Activated naive CD8-positive, alpha-beta T cell (primary cell): ENCODE data around the gene ITFG1.
"Not testable (repeated sequence)": the region's sequence is repeated elsewhere in the genome, so short reads cannot be mapped to it uniquely, and the experiment has no call there.

ENCODE experiments used
- H3K27ac Mint-ChIP-seq: one replicate; pipeline ENCODE4 v1.8.0; 2021; ENCODE audit warnings: mixed read lengths
- H3K27me3 Mint-ChIP-seq: one replicate; pipeline ENCODE4 v1.8.0; 2021; ENCODE audit warnings: mixed read lengths
- H3K36me3 Mint-ChIP-seq: one replicate; pipeline ENCODE4 v1.8.0; 2021; ENCODE audit warnings: mixed read lengths
- H3K4me1 Mint-ChIP-seq: one replicate; pipeline ENCODE4 v1.8.0; 2021; ENCODE audit warnings: low read depth, mixed read lengths
- H3K4me3 Mint-ChIP-seq: one replicate; pipeline ENCODE4 v1.8.0; 2021; ENCODE audit warnings: mild to moderate bottlenecking, mixed read lengths
- H3K9me3 Mint-ChIP-seq: one replicate; pipeline ENCODE4 v1.8.0; 2021; ENCODE audit warnings: low read depth, mixed read lengths

ITFG1 gene

DNA sequence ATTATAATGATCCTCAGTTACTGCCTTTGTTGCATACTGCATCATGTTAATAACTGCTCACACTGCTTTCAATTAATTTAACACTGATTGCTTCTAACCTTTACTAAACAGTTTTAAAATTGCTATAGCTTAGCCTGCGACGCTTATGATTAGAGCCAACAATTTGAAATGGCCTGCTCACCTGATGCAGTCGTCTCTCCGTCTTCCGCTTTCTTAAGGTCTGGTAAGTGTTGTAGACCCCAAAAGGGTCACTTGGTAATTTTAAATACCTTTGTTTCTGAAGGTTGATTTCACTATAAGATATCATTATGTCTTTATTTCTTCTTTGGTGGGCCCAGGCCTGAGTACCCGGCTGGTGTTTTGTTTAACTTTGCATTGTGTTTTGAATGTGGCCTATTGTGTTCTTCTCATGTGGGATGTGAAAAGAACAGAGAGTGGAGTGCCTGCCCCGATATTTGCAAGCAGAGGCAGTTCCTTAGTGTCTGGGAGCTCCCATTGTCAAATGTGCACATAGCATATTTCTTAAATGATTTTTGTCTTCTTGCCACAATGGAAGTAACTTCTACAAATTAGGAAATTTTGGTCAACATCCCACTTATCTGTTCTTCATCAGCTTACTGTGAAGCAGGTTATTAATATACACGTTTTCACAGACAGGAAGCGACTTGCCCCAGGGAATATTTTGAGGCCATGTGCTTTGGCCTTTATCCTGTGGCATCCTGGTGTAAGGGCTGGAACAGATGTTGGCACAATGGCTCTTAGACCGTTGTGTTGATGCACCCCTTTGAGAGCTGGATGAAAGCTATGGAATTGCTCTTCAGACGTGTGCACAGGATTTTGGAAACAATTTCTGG, 3.1 kb upstream of the ITFG1 start:
- no peaks in the 10 kb centered on the region for H3K27me3 Mint-ChIP-seq
- H3K36me3 Mint-ChIP-seq = peaks cover 2% of the 10 kb centered on the region
- H3K4me3 Mint-ChIP-seq = peak overlapping the region; percentile 7
- H3K4me1 Mint-ChIP-seq = peaks cover 72% of the 10 kb centered on the region
- H3K27ac Mint-ChIP-seq = peak overlapping the region; percentile 5
- no peaks in the 10 kb centered on the region for H3K9me3 Mint-ChIP-seq

DNA sequence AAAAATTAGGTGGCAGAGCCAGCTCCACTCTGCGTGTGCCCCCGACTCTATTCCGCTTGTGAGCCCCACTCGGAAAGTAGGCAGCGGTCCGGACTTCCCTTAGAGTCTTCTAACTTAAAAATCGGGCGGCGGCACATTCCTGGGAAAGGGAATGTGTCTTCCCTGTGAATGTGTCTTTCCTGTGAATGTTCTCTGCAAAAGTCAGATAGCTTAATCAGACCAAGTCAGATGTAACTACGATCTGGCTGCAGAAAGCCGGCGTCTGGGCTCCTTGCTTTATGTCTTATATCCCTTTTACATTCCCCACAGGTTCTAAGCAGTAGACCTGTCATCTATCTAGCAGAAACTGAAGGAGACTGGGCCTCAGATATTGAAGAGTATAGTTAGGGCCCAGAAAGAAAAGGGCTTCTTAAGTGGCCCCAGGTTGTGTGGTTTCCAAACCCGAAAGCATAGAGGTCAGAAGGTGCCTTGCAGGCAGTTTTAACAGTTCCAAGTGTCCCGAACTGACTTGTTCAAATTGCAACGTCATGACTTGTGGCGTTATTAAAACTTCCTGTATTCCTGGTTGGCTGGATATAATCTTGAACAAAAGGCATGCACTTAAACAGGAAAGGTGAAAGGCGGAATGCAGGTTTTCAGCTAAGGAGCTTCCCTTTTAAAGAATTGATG, 869 bp upstream of the ITFG1 start:
- peaks cover 6% of the 10 kb centered on the region for H3K36me3 Mint-ChIP-seq
- H3K9me3 Mint-ChIP-seq = no peaks in the 10 kb centered on the region
- peaks cover 74% of the 10 kb centered on the region for H3K4me1 Mint-ChIP-seq
- peak overlapping the region; percentile 99 for H3K4me3 Mint-ChIP-seq
- H3K27ac Mint-ChIP-seq = peak overlapping the region; percentile 93
- no peaks in the 10 kb centered on the region for H3K27me3 Mint-ChIP-seq

DNA sequence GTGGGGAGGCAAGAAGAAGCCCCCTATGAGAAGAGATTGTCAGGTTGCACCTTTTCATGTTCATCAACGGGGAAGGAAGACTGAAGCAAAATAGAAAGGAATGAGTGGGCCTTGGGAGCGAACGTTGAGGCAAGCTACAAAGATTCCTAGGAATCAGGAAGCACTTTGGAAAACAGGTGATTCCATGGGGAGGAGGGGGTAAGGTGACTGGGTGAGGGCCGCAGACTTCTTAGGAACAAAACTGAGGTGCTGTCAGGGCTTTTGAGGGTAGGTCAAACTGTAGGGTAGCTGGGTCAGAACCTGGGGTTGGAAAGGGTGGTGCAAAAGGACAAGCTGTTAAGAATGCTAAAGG, 528 bp downstream of the ITFG1 start:
- peak overlapping the region; percentile 99 for H3K4me3 Mint-ChIP-seq
- no peaks in the 10 kb centered on the region for H3K9me3 Mint-ChIP-seq
- H3K4me1 Mint-ChIP-seq = peaks cover 64% of the 10 kb centered on the region
- peak overlapping the region; percentile 99 for H3K27ac Mint-ChIP-seq
- peaks cover 9% of the 10 kb centered on the region for H3K36me3 Mint-ChIP-seq
- no peaks in the 10 kb centered on the region for H3K27me3 Mint-ChIP-seq

DNA sequence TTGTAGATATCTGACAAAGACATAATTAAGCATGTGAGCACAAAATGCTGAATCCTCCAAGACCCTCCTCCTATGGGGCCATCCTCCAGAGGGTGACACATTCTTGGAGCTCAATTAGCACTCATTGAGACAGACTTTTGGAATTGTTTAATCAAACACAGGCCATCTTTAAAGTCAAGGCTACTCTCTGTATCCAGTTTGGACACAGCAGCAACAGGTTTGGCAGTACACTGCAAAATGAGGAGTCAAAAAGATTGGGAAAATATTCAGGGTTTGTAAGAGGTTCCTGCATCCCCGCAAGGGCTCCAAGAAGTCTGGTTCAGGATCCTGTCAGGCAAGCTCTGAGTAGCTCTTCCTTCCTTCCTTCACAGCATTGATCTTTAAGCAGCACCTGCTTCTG, 1.3 kb downstream of the ITFG1 start:
- Mint-ChIP-seq H3K9me3 (no peaks in the 10 kb centered on the region), H3K36me3 (peaks cover 9% of the 10 kb centered on the region), H3K27ac (peak overlapping the region; percentile 99), H3K27me3 (no peaks in the 10 kb centered on the region), H3K4me1 (peaks cover 61% of the 10 kb centered on the region), H3K4me3 (peak overlapping the region; percentile 99)

DNA sequence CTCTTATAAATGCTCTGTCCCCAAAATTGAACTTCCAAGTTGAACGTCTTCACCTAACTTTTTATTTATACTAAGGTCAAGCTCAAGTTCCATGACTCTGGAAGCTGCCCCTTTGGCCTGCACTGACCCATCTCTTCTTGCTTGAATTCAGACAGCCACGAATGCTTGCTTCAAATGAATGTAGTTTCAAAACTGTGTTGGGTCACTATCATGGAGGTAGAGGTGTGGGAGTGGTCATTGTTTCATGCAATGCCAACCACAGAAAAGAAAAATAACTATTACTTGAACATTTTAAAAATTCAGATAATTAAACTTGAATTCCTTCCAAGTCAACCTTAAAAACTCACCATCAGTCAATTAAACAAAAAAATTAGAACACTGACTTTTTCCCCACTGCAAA, 2.5 kb downstream of the ITFG1 start:
- no peaks in the 10 kb centered on the region for H3K27me3 Mint-ChIP-seq
- peaks cover 56% of the 10 kb centered on the region for H3K4me1 Mint-ChIP-seq
- peaks cover 18% of the 10 kb centered on the region for H3K36me3 Mint-ChIP-seq
- peak overlapping the region; percentile 5 for H3K27ac Mint-ChIP-seq
- no peak overlapping the region for H3K4me3 Mint-ChIP-seq
- no peaks in the 10 kb centered on the region for H3K9me3 Mint-ChIP-seq

DNA sequence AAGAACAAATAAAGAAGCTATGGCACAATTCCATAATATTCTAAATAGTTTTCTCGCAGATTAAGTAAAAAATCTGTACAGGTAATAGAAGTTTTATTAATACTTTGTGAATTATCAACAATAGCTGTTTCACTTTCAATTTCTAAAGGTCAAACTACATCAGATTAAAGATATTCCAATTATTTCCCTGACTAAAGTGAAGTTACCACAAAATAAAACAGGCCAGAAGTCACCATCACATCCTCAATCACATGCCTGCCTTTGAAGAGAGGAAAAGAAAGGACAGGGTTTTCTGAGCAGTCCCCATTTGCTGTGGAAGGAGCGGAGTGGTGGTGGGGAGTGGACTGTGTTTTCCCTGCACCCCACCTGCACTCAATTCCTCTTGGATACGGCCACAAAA, 11.1 kb downstream of the ITFG1 start:
- H3K27ac Mint-ChIP-seq = no peak overlapping the region
- H3K27me3 Mint-ChIP-seq = no peaks in the 10 kb centered on the region

DNA sequence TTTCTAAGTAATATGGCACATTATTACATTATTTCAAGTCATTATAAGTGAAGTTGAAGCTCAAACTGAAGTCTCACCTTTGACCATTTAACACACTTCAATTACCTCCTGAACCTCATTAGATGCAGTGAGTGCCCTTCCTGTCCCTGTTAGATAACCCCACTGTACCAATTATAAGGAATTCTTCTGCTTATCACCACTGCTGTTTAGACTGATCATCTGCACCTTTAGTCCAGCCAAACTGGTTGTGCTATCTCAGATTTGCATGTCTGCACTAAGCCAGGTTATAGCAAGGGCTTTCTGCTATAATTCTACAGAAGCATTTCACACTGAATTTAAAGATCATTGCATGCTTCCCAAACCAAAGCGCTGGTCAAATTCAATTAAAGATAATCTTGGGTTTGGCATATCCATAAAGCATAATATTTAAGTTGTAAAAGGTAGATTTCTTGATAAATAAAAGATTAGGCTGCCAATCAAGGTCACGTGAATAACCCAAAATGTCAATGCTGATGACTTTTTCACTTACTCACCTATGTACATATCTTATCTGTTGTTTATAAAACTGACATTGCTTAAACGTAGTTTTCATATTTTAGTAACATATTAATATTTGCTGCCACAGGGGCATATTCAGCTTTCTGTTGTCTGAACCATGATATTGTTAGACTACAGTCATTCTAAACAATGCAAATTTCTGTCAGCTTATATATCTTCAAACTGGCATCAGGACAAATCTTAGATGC, 11.9 kb downstream of the ITFG1 start:
- Mint-ChIP-seq H3K4me1 (peaks cover 29% of the 10 kb centered on the region), H3K36me3 (peaks cover 32% of the 10 kb centered on the region), H3K27me3 (no peaks in the 10 kb centered on the region), H3K4me3 (no peak overlapping the region), H3K9me3 (no peaks in the 10 kb centered on the region), H3K27ac (no peak overlapping the region)

More for the DNA sequence above, 11.1 kb downstream of the ITFG1 start:
- Mint-ChIP-seq H3K4me3 (no peak overlapping the region), H3K4me1 (peaks cover 31% of the 10 kb centered on the region), H3K9me3 (no peaks in the 10 kb centered on the region), H3K36me3 (peaks cover 33% of the 10 kb centered on the region)

DNA sequence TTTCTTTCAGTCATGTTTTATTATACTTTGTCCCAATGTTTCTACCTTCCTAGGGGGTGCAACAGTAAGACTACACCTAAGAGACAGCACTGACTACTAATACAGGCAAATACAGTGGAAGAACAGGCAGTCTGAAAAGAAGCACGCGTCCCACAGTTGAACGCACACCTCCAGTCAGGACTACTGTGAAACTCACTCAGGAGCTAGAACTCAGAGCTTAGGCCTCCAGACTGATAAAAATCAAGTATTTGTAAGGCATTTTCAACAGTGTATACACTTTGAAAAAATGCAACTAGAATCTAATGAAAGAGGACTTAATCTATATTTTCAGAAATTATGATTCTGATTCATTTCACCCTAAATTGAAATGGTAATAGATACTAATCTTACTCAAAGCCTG, 14.4 kb downstream of the ITFG1 start:
- Mint-ChIP-seq H3K27me3 (no peaks in the 10 kb centered on the region), H3K36me3 (peaks cover 27% of the 10 kb centered on the region), H3K27ac (no peak overlapping the region), H3K9me3 (peaks cover 6% of the 10 kb centered on the region), H3K4me3 (no peak overlapping the region), H3K4me1 (peaks cover 23% of the 10 kb centered on the region)

DNA sequence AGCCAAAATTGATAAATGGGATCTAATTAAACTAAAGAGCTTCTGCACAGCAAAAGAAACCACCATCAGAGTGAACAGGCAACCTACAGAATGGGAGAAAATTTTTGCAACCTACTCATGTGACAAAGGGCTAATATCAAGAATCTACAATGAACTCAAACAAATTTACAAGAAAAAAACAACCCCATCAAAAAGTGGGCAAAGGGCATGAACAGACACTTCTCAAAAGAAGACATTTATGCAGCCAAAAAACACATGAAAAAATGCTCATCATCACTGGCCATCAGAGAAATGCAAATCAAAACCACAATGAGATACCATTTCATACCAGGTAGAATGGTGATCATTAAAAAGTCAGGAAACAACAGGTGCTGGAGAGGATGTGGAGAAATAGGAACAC, 18.0 kb downstream of the ITFG1 start:
- not testable (repeated sequence) for H3K27me3 Mint-ChIP-seq, H3K9me3 Mint-ChIP-seq, H3K27ac Mint-ChIP-seq, H3K4me3 Mint-ChIP-seq
- peaks cover 23% of the 10 kb centered on the region for H3K4me1 Mint-ChIP-seq
- peaks cover 39% of the 10 kb centered on the region for H3K36me3 Mint-ChIP-seq

DNA sequence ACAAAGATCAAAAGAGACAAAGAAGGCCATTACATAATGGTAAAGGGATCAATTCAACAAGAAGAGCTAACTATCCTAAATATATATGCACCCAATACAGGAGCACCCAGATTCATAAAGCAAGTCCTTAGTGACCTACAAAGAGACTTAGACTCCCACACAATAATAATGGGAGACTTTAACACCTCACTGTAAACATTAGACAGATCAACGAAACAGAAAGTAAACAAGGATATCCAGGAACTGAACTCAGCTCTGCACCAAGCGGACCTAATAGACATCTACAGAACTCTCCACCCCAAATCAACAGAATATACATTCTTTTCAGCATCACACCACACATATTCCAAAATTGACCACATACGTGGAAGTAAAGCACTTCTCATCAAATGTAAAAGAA, 20.8 kb downstream of the ITFG1 start:
- H3K27ac Mint-ChIP-seq, H3K9me3 Mint-ChIP-seq, H3K4me3 Mint-ChIP-seq, H3K27me3 Mint-ChIP-seq: not testable (repeated sequence)
- peaks cover 37% of the 10 kb centered on the region for H3K36me3 Mint-ChIP-seq
- peaks cover 25% of the 10 kb centered on the region for H3K4me1 Mint-ChIP-seq

DNA sequence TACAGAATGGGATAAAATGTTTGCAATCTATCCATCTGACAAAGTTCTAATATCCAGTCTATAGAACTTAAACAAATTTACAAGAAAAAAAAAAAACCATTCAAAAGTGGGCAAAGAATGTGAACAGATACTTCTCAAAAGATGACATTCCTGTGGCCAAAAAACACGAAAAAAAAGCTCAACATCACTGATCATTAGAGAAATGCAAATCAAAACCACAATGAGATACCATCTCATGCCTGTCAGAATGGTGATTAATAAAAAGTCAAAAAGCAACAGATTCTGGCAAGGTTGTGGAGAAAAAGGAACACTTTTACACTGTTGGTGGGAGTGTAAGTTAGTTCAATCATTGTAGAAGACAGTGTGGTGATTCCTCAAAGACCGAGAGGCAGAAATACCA, 26.6 kb downstream of the ITFG1 start:
- H3K27me3 Mint-ChIP-seq, H3K4me3 Mint-ChIP-seq, H3K27ac Mint-ChIP-seq, H3K9me3 Mint-ChIP-seq: not testable (repeated sequence)
- Mint-ChIP-seq H3K36me3 (peaks cover 22% of the 10 kb centered on the region), H3K4me1 (peaks cover 33% of the 10 kb centered on the region)

DNA sequence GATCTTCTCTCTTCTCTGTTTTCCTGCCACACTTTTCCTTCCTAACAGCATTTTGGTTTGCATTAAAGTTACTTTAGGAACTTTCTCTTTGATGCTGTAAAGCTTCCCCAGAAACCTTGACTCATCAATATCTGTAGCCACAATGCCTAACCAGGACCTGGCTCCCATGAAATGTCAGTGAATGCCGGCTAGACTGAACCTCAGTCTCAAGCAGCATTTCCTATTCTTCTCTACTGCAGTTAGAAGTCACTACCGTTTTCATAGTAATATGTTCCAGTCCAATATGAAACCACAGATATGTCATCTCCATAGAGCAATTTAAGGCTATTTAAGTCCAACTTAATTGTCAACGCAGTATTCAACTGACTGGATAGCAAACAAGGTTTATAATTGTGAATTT, 28.9 kb downstream of the ITFG1 start:
- H3K36me3 Mint-ChIP-seq = peaks cover 20% of the 10 kb centered on the region
- no peaks in the 10 kb centered on the region for H3K27me3 Mint-ChIP-seq
- peaks cover 27% of the 10 kb centered on the region for H3K4me1 Mint-ChIP-seq
- H3K4me3 Mint-ChIP-seq = peak overlapping the region; percentile 24
- no peaks in the 10 kb centered on the region for H3K9me3 Mint-ChIP-seq
- no peak overlapping the region for H3K27ac Mint-ChIP-seq

DNA sequence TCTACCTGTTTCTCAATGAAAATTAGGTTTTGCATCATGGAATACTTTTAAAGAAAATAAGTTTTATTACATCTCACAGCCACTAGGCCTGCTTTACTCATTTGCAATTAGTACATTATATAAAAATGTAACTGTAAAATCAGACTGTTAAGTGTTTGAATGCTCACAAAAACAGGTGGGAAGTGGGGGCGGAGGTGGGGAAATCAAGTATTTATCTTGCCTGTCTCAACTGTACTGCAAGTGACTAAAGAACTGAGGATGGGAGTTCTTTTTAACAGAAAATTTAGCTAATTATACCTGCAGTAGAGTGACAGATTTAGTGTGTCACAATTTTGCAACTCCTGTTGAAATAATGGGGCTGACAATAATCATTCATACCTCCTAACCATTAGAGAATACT, 34.1 kb downstream of the ITFG1 start:
- no peaks in the 10 kb centered on the region for H3K9me3 Mint-ChIP-seq
- peaks cover 35% of the 10 kb centered on the region for H3K36me3 Mint-ChIP-seq
- no peak overlapping the region for H3K4me3 Mint-ChIP-seq
- peaks cover 3% of the 10 kb centered on the region for H3K4me1 Mint-ChIP-seq
- no peaks in the 10 kb centered on the region for H3K27me3 Mint-ChIP-seq
- no peak overlapping the region for H3K27ac Mint-ChIP-seq

DNA sequence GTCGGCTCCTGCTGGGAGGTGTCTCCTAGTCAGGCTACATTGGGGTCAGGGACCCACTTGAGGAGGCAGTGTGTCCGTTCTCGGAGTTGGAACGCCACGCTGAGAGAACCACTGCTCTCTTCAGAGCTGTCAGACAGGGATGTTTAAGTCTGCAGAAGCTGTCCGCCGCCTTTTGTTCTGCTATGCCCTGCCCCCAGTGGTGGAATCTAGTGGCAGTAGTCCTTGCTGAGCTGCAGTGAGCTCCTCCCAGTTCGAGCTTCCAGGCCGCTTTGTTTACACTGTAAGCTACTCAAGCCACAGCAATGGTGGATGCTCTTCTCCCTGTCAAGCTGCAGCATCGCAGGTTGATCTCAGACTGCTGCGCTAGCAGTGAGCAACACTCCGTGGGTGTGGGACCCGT, 36.0 kb downstream of the ITFG1 start:
- Mint-ChIP-seq H3K4me3 (no peak overlapping the region), H3K4me1 (no peaks in the 10 kb centered on the region), H3K27ac (no peak overlapping the region), H3K9me3 (no peaks in the 10 kb centered on the region), H3K36me3 (peaks cover 43% of the 10 kb centered on the region), H3K27me3 (no peaks in the 10 kb centered on the region)

DNA sequence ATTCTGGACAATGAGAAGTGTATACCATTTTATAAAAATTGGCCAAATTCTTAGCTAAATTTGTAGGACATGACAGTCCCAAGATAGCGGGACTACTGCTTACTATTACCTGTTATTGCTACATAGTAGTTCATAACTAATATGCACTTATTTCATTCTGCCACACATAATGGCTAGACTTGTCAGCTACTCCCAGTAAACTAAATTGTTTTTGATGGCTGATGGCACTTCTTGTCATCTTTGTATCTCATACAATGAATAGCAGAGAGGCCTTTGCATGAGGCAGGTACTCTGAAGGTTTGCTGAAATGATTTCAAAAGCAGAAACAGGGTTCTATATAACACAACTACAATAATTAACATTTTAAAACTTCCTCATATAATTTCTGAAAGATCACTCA, 44.0 kb downstream of the ITFG1 start:
- no peak overlapping the region for H3K4me3 Mint-ChIP-seq
- H3K27ac Mint-ChIP-seq = no peak overlapping the region
- no peaks in the 10 kb centered on the region for H3K9me3 Mint-ChIP-seq
- H3K36me3 Mint-ChIP-seq = peaks cover 34% of the 10 kb centered on the region
- peaks cover 12% of the 10 kb centered on the region for H3K4me1 Mint-ChIP-seq
- no peaks in the 10 kb centered on the region for H3K27me3 Mint-ChIP-seq
